Measurements from ENCODE around the gene MIB1. TPM values are rescaled to one million over a fixed set of nuclear protein-coding genes. Genes with fewer than 3 reads are reported as not detected.

The MIB1 gene
- total and polyA plus RNA-seq, 2 experiments from 2014 or later: 10.8 to 56.7 TPM

DNA sequence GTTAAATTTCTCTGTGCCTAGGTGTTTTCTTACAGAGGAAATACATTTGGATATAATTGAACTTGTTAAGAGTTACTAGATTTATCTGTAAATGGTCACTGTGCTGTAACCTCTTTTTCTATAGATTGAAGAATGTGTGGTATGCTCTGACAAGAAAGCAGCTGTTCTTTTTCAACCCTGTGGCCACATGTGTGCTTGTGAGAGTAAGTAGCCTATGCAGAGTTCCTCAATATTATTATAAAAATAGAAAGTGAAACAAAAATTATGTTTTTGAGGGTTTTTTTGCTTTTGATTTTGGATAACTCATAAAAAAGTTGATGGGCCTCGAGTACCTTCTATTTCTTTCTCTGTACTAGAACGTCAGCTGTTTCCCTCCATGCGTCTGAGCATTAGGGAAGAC lies 112.4 kb downstream of the MIB1 start:
- Histone ChIP-seq H3K9me2 (ENCODE audit: insufficient read depth) (no peaks in the 10 kb centered on the region), H4K20me1 (replicated peaks; ENCODE audit: insufficient read depth) (0 out of 2 replicates have a peak, but pooled peaks cover 3% of the 10 kb centered on the region), H3K36me3 (ENCODE audit: insufficient read depth) (peaks cover 7% of the 10 kb centered on the region; the same call in 1 of the 2 replicates), H3F3A (replicated peaks; ENCODE audit: low read depth) (no peaks in the 10 kb centered on the region), H3K4me1 (ENCODE audit: insufficient read depth) (no peaks in the 10 kb centered on the region), H2AFZ (no peak overlapping the region), H3K4me3 (no peak overlapping the region), H3K27ac (ENCODE audit: low read depth) (no peak overlapping the region), H3K27me3 (ENCODE audit: insufficient read depth) (no peaks in the 10 kb centered on the region), H3K4me2 (no peak overlapping the region), H3K79me2 (replicated peaks; ENCODE audit: insufficient read depth) (no peaks in the 10 kb centered on the region)
- DNase-seq (ENCODE audit: low spot score): peak; percentile 42
- Mint-ChIP-seq H3K4me3 (no peak overlapping the region), H3K4me1 (no peaks in the 10 kb centered on the region), H3K9me3 (no peaks in the 10 kb centered on the region), H3K36me3 (ENCODE audit: low read depth) (peaks cover 8% of the 10 kb centered on the region; the same call in 1 of the 3 replicates), H3K27me3 (ENCODE audit: insufficient read depth, low read depth, poor library complexity) (no peaks in the 10 kb centered on the region), H3K27ac (no peak overlapping the region)
- TF ChIP-seq EZH2phosphoT487 (IDR thresholded peaks at IDR 0.05; ENCODE audit: unreplicated experiment): no peak
- TF ChIP-seq, protein P1, sequence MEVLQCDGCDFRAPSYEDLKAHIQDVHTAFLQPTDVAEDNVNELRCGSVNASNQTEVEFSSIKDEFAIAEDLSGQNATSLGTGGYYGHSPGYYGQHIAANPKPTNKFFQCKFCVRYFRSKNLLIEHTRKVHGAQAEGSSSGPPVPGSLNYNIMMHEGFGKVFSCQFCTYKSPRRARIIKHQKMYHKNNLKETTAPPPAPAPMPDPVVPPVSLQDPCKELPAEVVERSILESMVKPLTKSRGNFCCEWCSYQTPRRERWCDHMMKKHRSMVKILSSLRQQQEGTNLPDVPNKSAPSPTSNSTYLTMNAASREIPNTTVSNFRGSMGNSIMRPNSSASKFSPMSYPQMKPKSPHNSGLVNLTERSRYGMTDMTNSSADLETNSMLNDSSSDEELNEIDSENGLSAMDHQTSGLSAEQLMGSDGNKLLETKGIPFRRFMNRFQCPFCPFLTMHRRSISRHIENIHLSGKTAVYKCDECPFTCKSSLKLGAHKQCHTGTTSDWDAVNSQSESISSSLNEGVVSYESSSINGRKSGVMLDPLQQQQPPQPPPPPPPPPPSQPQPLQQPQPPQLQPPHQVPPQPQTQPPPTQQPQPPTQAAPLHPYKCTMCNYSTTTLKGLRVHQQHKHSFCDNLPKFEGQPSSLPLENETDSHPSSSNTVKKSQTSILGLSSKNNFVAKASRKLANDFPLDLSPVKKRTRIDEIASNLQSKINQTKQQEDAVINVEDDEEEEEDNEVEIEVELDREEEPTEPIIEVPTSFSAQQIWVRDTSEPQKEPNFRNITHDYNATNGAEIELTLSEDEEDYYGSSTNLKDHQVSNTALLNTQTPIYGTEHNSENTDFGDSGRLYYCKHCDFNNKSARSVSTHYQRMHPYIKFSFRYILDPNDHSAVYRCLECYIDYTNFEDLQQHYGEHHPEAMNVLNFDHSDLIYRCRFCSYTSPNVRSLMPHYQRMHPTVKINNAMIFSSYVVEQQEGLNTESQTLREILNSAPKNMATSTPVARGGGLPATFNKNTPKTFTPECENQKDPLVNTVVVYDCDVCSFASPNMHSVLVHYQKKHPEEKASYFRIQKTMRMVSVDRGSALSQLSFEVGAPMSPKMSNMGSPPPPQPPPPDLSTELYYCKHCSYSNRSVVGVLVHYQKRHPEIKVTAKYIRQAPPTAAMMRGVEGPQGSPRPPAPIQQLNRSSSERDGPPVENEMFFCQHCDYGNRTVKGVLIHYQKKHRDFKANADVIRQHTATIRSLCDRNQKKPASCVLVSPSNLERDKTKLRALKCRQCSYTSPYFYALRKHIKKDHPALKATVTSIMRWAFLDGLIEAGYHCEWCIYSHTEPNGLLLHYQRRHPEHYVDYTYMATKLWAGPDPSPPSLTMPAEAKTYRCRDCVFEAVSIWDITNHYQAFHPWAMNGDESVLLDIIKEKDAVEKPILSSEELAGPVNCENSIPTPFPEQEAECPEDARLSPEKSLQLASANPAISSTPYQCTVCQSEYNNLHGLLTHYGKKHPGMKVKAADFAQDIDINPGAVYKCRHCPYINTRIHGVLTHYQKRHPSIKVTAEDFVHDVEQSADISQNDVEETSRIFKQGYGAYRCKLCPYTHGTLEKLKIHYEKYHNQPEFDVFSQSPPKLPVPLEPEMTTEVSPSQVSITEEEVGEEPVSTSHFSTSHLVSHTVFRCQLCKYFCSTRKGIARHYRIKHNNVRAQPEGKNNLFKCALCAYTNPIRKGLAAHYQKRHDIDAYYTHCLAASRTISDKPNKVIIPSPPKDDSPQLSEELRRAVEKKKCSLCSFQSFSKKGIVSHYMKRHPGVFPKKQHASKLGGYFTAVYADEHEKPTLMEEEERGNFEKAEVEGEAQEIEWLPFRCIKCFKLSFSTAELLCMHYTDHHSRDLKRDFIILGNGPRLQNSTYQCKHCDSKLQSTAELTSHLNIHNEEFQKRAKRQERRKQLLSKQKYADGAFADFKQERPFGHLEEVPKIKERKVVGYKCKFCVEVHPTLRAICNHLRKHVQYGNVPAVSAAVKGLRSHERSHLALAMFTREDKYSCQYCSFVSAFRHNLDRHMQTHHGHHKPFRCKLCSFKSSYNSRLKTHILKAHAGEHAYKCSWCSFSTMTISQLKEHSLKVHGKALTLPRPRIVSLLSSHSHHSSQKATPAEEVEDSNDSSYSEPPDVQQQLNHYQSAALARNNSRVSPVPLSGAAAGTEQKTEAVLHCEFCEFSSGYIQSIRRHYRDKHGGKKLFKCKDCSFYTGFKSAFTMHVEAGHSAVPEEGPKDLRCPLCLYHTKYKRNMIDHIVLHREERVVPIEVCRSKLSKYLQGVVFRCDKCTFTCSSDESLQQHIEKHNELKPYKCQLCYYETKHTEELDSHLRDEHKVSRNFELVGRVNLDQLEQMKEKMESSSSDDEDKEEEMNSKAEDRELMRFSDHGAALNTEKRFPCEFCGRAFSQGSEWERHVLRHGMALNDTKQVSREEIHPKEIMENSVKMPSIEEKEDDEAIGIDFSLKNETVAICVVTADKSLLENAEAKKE (CRISPR knock-in tag; IDR thresholded peaks at IDR 0.05): no peak
- TF ChIP-seq, protein P2, sequence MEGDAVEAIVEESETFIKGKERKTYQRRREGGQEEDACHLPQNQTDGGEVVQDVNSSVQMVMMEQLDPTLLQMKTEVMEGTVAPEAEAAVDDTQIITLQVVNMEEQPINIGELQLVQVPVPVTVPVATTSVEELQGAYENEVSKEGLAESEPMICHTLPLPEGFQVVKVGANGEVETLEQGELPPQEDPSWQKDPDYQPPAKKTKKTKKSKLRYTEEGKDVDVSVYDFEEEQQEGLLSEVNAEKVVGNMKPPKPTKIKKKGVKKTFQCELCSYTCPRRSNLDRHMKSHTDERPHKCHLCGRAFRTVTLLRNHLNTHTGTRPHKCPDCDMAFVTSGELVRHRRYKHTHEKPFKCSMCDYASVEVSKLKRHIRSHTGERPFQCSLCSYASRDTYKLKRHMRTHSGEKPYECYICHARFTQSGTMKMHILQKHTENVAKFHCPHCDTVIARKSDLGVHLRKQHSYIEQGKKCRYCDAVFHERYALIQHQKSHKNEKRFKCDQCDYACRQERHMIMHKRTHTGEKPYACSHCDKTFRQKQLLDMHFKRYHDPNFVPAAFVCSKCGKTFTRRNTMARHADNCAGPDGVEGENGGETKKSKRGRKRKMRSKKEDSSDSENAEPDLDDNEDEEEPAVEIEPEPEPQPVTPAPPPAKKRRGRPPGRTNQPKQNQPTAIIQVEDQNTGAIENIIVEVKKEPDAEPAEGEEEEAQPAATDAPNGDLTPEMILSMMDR (conservative IDR thresholded peaks at IDR 0.05; ENCODE audit: low read depth in 2 of 2): no peak
- no peak for TF ChIP-seq EZH2 (IDR thresholded peaks at IDR 0.05; ENCODE audit: low read depth, unreplicated experiment)
- no peak for TF ChIP-seq JUNB (IDR thresholded peaks at IDR 0.05; ENCODE audit: unreplicated experiment)
- no peak for TF ChIP-seq POLR2AphosphoS5 (IDR thresholded peaks at IDR 0.05; ENCODE audit: low read depth)
- TF ChIP-seq ETS1 (IDR thresholded peaks at IDR 0.05): no peak
- no peak for TF ChIP-seq STAT1 (IDR thresholded peaks at IDR 0.05; ENCODE audit: unreplicated experiment)
- no peak for TF ChIP-seq ZNF114 (CRISPR knock-in tag; IDR thresholded peaks at IDR 0.05)
- TF ChIP-seq REST (IDR thresholded peaks at IDR 0.05; ENCODE audit: unreplicated experiment): no peak
- no peak for TF ChIP-seq ZNF331 (CRISPR knock-in tag; IDR thresholded peaks at IDR 0.05; ENCODE audit: low read depth)
- no peak for TF ChIP-seq NANOG (IDR thresholded peaks at IDR 0.05; ENCODE audit: borderline replicate concordance)
- no peak for TF ChIP-seq CREB1 (CRISPR knock-in tag; IDR thresholded peaks at IDR 0.05; ENCODE audit: low read depth)
- peak; percentile 28; the same call in 1 of the 3 replicates for ATAC-seq

Measured in GM23338 (cell line).